GM12872 (cell line): Measurements from ENCODE around the gene BCL2L14.

ENCODE experiments used
- TF ChIP-seq, protein P1 (sequence below): IDR thresholded peaks from 3 replicates; pipeline ENCODE4 v1.5.1; 2011; ENCODE audit warnings: low read depth, mild to moderate bottlenecking, low read length, moderate library complexity; ENCODE audit not compliant: insufficient read depth

The BCL2L14 gene

DNA sequence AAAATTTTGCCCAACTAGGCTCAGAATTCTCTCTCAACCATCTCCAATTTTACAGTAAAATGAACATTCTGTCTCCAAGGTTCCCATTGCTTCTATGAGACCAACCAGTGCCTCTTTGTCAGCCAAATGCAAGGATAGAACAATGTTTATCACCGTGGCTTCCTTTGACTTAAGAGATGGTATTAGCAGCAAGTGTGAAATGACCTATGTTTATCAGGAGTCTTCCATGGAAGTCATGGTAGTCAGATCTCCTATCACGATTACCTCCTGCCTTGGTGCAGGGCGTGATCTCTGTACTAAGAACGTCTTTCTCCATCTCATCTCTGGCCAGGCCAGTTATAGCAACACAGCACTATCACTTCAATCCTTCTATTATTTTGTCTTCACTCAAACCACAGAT is 6.1 kb upstream of the BCL2L14 start:
- TF ChIP-seq, protein P1, sequence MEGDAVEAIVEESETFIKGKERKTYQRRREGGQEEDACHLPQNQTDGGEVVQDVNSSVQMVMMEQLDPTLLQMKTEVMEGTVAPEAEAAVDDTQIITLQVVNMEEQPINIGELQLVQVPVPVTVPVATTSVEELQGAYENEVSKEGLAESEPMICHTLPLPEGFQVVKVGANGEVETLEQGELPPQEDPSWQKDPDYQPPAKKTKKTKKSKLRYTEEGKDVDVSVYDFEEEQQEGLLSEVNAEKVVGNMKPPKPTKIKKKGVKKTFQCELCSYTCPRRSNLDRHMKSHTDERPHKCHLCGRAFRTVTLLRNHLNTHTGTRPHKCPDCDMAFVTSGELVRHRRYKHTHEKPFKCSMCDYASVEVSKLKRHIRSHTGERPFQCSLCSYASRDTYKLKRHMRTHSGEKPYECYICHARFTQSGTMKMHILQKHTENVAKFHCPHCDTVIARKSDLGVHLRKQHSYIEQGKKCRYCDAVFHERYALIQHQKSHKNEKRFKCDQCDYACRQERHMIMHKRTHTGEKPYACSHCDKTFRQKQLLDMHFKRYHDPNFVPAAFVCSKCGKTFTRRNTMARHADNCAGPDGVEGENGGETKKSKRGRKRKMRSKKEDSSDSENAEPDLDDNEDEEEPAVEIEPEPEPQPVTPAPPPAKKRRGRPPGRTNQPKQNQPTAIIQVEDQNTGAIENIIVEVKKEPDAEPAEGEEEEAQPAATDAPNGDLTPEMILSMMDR: no peak

DNA sequence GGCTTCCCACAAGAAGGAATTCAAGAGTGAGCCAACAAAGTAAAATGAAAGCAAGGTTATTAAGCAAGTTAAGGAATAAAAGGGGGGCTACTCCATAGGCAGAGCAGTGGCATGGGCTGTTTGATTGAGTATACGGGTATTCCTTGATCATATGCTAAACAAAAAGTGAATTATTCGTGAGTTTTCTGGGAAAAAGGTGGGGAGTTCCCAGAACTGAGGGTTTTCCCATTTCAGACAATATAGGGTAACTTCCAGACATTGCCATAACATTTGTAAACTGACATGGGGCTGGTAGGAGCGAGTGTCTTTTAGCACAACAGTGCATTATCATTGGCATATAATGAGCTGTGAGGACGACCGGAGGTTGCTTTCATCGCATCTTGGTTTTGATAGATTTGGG is 2.0 kb upstream of the BCL2L14 start:
- TF ChIP-seq, protein P1: no peak

DNA sequence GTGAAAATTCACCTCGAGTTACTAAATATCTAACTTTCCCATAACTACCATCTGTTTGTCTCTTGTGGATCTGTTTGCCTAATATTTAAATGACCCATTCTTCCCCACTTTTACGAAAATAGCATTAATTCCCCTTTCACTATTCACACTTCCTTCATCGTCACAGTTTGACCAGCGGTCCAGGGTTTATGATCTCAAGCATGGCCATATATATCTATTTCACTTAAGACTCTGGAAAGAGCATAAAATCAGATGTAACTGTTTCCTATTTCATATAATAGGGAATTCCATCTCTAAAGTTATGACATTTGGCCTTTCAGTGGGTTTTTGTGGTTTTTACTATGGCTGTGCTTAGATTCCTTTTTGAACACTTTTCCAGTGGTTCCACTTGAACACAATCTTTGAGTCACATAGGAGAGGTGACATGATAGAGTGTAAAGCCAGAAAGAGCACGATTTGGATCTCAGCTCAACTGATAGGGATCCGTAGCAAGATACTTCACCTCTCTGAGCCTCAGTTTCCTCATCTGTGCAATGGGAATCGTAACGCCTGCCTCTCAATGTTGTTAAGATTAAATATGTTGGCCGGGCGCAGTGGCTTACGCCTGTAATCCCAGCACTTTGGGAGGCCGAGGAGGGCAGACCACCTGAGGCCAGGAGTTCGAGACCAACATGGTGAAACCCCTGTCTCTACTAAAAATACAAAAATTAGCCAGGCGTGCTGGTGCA is 754 bp upstream of the BCL2L14 start:
- TF ChIP-seq, protein P1: no peak

DNA sequence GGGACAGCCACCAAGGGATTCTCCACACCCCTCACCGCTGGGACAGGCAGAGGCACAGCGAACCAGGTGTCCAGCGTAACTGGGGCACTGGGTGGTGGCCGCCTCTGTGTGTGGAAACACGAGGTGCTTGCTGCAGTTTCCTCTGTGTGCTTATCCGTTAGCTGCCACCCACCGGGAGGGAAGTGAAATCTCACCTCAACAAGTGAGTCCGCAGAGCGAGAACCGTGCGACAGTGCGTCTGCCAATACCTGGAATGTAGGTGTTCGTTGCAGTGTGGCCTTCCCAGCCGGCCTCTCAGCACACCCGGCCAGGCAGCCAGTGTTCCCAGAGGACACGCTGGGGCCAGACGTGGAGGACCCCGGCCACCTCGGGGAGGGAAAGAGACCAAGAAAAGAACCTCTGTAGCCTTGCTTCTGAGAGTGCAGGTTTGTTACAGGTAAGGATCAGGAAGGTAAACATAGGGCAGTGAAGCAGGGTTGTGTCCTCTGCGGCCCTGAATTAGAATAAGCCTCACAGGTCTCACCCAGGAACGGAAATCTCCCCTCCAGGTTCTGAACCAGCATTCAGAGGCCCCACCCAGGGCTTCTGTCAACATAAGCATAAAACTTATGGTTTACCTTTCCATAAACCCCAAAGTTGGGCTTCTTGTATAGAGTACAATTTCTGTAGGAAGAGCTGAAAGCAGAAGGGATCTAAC is 1.5 kb downstream of the BCL2L14 start:
- TF ChIP-seq, protein P1: no peak

DNA sequence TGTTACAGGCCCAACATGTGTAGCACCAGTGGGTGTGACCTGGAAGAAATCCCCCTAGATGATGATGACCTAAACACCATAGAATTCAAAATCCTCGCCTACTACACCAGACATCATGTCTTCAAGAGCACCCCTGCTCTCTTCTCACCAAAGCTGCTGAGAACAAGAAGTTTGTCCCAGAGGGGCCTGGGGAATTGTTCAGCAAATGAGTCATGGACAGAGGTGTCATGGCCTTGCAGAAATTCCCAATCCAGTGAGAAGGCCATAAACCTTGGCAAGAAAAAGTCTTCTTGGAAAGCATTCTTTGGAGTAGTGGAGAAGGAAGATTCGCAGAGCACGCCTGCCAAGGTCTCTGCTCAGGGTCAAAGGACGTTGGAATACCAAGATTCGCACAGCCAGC is 8.6 kb downstream of the BCL2L14 start:
- TF ChIP-seq, protein P1: no peak

DNA sequence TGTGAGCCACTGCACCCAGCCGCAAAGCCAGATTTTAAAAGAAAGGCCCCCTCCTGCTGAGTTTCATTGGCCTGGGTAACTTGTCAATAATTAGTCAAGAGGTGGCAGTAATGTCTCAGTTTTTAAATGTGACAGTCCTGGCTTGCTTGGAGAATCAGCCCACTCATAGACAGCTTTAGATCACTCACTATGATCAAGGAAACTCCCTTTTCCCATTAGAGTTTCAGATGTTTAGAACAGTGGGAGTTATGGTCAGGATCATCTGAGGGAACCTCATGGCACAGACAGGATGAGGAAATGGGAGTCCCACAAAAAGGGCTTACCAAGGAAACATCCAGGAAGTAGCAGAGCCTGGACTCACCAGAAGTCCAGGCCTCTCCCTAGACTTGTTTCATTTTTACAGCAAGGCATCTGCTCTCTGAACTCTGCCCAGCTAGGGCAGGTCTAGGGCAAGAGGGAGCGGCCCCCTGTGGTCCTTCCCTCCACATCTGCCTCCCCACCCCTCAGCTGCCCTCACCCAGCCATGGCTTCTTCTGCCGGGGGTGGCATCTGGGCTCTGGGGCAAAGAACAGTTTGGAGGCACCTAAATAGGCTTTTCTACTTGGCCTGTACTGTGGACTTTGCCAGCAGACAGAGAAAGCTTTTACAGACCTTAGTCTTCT is 11.2 kb downstream of the BCL2L14 start:
- TF ChIP-seq, protein P1: peak; percentile 37; the same call in 2 of the 3 replicates

DNA sequence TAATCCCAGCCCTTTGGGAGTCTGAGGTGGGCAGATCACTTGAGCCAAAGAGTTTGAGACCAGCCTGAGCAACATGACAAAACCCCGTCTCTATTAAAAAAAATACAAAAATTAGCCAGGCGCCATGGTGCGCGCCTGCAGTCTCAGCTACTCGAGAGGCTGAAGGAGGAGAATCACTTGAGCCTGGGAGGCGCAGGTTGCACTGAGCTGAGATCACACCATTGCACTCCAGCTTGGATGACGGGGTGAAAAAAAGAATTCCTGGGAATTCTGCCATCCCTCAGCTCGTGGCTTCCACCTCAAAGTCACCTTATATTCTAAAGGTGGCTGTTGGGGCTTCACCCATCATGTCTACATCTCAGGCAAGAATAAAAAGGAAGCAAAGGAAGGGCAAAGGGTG is 12.9 kb downstream of the BCL2L14 start:
- TF ChIP-seq, protein P1: no peak
